Pulmonary artery endothelial cell (primary cell): ENCODE data around the gene UGGT2. TPM values are rescaled to one million over a fixed set of nuclear protein-coding genes. Genes with fewer than 3 reads are reported as not detected.
"Not testable (repeated sequence)": the region's sequence is repeated elsewhere in the genome, so short reads cannot be mapped to it uniquely, and the experiment has no call there.

Source experiments
- DNase-seq: peaks from one replicate; pipeline ENCODE4 v3.0.0-alpha.2; 2011; ENCODE audit warnings: low read depth, low spot score
- total RNA-seq: library from RNA; depleted of rRNA; stranded (reverse); fragments of >200 nt; gene quantifications from 2 replicates; pipeline ENCODE4 v1.2.3, GENCODE V29; 2014

The UGGT2 gene
- total RNA-seq: 33.8 and 45.2 TPM in 2 replicates

GRCh38 chr13:96053003-96053703, at the start of gene UGGT2:
UGGT2 (minus strand) TSS chr13:96053401; CDS start chr13:96053312, 89 bp downstream.
- peak; percentile 67 for DNase-seq

GRCh38 chr13:96100457-96101220, 47.4 kb upstream of the UGGT2 start:
- DNase-seq: no peak

- DNase-seq: no peak
These were observed 40.2 kb upstream of the UGGT2 start for GRCh38 chr13:96093296-96094006.

GRCh38 chr13:96091164-96092117, 38.2 kb upstream of the UGGT2 start:
- no peak for DNase-seq

- DNase-seq: no peak
These were observed 37.3 kb upstream of the UGGT2 start for GRCh38 chr13:96090240-96091101.

GRCh38 chr13:96089749-96090239, 36.6 kb upstream of the UGGT2 start, which contains the start of gene HS6ST3:
HS6ST3 (plus strand) TSS chr13:96090107.
- no peak for DNase-seq

- no peak for DNase-seq
These were observed 35.9 kb upstream of the UGGT2 start for GRCh38 chr13:96089139-96089538.

GRCh38 chr13:96086736-96087135, 33.5 kb upstream of the UGGT2 start:
- DNase-seq: no peak

GRCh38 chr13:96082640-96083039, 29.4 kb upstream of the UGGT2 start:
- DNase-seq: no peak

GRCh38 chr13:96081888-96082287, 28.7 kb upstream of the UGGT2 start:
- DNase-seq: no peak

- DNase-seq: no peak
These were observed 27.5 kb upstream of the UGGT2 start for GRCh38 chr13:96080676-96081075.

- DNase-seq: no peak
These were observed 22.8 kb upstream of the UGGT2 start for GRCh38 chr13:96075953-96076543.

- no peak for DNase-seq
These were observed 19.2 kb upstream of the UGGT2 start for GRCh38 chr13:96072392-96072791.

- DNase-seq: no peak
These were observed 18.3 kb upstream of the UGGT2 start for GRCh38 chr13:96071504-96071903.

GRCh38 chr13:96068729-96069128, 15.5 kb upstream of the UGGT2 start:
- DNase-seq: no peak

- DNase-seq: no peak
These were observed 12.6 kb upstream of the UGGT2 start for GRCh38 chr13:96065849-96066248.

- no peak for DNase-seq
These were observed 572 bp downstream of the UGGT2 start for GRCh38 chr13:96052656-96053002.

- DNase-seq: not testable (repeated sequence)
These were observed 1.3 kb downstream of the UGGT2 start for GRCh38 chr13:96051946-96052345.

- DNase-seq: not testable (repeated sequence)
These were observed 1.7 kb downstream of the UGGT2 start for GRCh38 chr13:96051491-96051890.
